Measurements from ENCODE around the gene PIKFYVE. TPM values are rescaled to one million over a fixed set of nuclear protein-coding genes. Genes with fewer than 3 reads are reported as not detected.

The PIKFYVE gene
- total and polyA plus RNA-seq, 2 of the 8 experiments (the other 6 are each of a cell fraction or from before 2014, with no cell fraction given), result 8.8 to 33.5 TPM

DNA sequence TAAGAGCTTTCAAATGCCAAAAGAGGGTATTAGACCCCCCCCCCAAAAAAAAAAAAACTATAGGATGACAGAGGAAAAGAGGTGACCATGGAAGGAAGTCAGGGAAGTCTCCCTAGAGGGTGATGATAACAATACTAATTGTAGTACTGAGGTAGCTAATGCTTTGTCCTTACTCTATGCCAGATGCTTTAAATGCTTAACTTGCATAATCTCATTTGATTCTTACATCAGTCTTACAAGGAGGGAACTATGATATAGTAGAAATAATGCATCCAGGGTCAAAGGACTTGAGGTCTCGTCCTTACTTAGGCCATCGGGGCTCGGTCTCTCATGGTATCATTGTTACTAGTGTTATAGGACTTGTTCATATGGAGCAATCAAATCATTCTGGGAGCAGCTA, 20.3 kb upstream of the PIKFYVE start (continued):
- TF ChIP-seq RNF2 (IDR thresholded peaks at IDR 0.05; ENCODE audit: borderline replicate concordance, low read depth, low read length, missing control alignments, poor library complexity, severe bottlenecking) (no peak), SRF (IDR thresholded peaks at IDR 0.05; ENCODE audit: low read depth, low read length) (no peak)
